Upper lobe of right lung (tissue), 1 donor: ENCODE measurements around the gene MYL4. TPM values are rescaled to one million over a fixed set of nuclear protein-coding genes. Genes with fewer than 3 reads are reported as not detected.
"Not testable (repeated sequence)": the region's sequence is repeated elsewhere in the genome, so short reads cannot be mapped to it uniquely, and the experiment has no call there.

ENCODE experiments used
- ATAC-seq: fragments of 200-7000 bp; cut with Tn5 transposase; one replicate; pipeline ENCODE4 v1.9.1; 2020; ENCODE audit warnings: mild to moderate bottlenecking, moderate library complexity
- DNase-seq: peaks from one replicate; pipeline ENCODE4 v3.0.0-alpha.2; 2020
- H3K27ac ChIP-seq: fragments of 200-600 bp; one replicate; pipeline ENCODE4 v1.8.0; 2022
- H3K27me3 ChIP-seq: fragments of 200-600 bp; one replicate; pipeline ENCODE4 v1.8.0; 2022; ENCODE audit warnings: mild to moderate bottlenecking
- H3K36me3 ChIP-seq: fragments of 200-600 bp; one replicate; pipeline ENCODE4 v1.8.0; 2022
- H3K4me1 ChIP-seq: fragments of 200-600 bp; one replicate; pipeline ENCODE4 v1.8.0; 2022
- H3K4me3 ChIP-seq: fragments of 200-600 bp; one replicate; pipeline ENCODE4 v1.8.0; 2022; ENCODE audit warnings: mild to moderate bottlenecking
- H3K9me3 ChIP-seq: fragments of 200-600 bp; one replicate; pipeline ENCODE4 v1.8.0; 2022
- intact Hi-C: fragments of 100-400 bp; cut with DNase I; formaldehyde crosslinking; loops from one replicate; pipeline ENCODE4 v1.11.0; 2022
- long read RNA-seq: library from polyadenylated mRNA; unstranded; transcript quantifications from one replicate; pipeline ENCODE4 v2.0.0, GENCODE V29; 2021
- total RNA-seq: library from RNA; stranded (reverse); fragmentation: NEBNext Ultra II Directional; extraction: Animal tissue kit (Norgen Biotek cat#: 25700); gene quantifications from one replicate; pipeline ENCODE4 v1.2.1, GENCODE V29; 2021
- TF ChIP-seq, protein P1 (sequence below): fragments of 200-600 bp; IDR thresholded peaks from one replicate; pipeline ENCODE4 v1.8.0; 2022; ENCODE audit warnings: antibody characterized with exemption
- donor health status: DM: no; HTN: yes; CAD: no; lungs with severe emphysema.

The MYL4 gene
- 2.2 TPM for total RNA-seq
- long read RNA-seq, partial matches to known transcripts, result 0 of 1 reads
- long read RNA-seq, other reads (novel, unspliced or antisense), result 1 of 1 reads

DNA sequence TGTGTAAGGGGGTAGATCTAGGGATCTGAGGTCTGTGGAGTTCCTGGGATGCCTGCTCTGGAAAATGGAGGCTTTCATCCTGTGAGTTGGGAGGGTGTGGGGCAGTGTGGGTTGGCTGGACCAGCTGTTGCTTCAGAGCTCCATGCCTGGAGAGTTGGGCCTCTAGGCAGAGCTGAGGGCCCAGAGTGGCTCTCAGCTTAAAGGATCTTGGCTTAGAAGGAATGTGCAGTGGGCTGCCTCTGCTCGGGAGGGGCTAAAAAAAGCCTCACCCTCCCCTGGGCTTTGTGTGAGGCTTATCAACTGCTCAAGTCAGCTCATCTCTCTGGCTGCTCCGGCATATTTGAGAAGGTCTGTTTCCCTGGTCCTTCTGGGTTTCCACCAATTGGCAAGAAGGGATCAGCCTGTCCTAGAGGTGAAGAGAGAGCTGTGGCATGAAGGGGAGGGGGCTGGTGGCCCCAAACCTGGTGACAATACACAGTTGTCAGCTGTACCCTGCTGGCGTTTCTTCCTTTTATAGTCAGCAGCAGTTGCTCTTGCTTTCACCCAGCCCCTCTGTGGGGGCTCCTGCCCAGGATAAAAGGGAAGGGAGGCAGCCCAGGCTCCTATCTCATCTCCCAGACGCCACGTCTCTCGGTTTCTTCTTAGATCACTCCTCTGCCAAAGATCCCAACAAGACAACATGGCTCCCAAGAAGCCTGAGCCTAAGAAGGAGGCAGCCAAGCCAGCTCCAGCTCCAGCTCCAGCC is at the start of gene MYL4:
Gene MYL4, plus strand, starts transcription at position 605 of the 745 bp plus-strand sequence. Its CDS starts 75 bp downstream, at position 680.
- Histone ChIP-seq H3K27ac (no peak within 1 kb of the TSS), H3K9me3 (no peaks in the 10 kb centered on the region), H3K4me3 (no peak within 1 kb of the TSS), H3K36me3 (no peaks in the 10 kb centered on the region), H3K4me1 (peaks cover 23% of the 10 kb centered on the region), H3K27me3 (no peaks in the 10 kb centered on the region)
- intact Hi-C loops, result no loop called here
- peak; percentile 2 for ATAC-seq
- no peak for DNase-seq
- TF ChIP-seq, protein P1, sequence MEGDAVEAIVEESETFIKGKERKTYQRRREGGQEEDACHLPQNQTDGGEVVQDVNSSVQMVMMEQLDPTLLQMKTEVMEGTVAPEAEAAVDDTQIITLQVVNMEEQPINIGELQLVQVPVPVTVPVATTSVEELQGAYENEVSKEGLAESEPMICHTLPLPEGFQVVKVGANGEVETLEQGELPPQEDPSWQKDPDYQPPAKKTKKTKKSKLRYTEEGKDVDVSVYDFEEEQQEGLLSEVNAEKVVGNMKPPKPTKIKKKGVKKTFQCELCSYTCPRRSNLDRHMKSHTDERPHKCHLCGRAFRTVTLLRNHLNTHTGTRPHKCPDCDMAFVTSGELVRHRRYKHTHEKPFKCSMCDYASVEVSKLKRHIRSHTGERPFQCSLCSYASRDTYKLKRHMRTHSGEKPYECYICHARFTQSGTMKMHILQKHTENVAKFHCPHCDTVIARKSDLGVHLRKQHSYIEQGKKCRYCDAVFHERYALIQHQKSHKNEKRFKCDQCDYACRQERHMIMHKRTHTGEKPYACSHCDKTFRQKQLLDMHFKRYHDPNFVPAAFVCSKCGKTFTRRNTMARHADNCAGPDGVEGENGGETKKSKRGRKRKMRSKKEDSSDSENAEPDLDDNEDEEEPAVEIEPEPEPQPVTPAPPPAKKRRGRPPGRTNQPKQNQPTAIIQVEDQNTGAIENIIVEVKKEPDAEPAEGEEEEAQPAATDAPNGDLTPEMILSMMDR, result no peak

DNA sequence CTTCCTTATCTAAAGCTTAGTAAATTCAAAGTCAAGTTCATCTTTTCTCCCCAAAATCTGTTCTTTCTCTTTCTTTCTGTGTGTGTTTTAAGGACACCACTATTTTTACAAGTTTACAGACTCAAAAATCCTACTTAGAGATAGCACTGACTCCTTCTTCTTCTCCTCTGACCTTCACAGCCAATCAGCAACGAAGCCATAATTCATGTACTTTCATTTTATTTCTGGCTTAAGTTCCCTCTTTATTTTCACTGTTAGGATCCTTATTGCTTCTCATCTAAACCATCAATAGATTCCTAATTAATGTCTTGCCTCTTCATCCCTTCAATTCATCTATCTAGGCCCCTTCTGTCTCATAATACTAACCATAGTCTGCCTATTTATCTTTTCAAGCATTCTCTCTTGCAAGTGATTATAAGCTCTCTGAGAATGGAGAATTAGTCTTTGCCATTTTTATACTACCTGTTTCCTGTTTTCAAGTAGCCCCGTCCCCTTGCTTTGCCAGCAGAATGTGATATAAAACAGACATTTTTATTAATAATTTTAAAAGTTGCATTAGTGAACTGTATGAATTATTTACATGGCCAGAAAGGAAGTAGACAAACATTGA is 47.0 kb upstream of the MYL4 start:
- TF ChIP-seq, protein P1, result no peak
- Histone ChIP-seq H3K27me3 (no peaks in the 10 kb centered on the region), H3K27ac (no peak overlapping the region), H3K4me1 (peaks cover 6% of the 10 kb centered on the region), H3K4me3 (no peak overlapping the region), H3K9me3 (no peaks in the 10 kb centered on the region), H3K36me3 (peaks cover 58% of the 10 kb centered on the region)
- intact Hi-C loops, result no loop called here
- no peak for DNase-seq
- no peak for ATAC-seq

DNA sequence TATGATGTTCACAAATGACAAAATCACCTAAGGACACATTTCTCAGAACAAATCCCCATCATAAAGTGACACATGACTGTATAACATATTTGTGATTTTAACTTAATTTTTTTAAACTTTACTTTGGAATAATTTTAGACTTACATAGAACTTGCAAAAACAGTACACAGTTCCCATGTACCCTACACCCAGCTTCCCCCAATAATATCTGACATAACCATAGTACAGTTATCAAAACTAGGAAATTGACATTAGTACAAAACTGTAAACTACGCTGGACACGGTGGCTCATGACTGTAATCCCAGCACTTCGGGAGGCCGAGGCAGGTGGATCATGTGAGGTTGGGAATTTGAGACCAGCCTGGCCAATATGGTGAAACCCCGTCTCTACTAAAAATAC is 44.9 kb upstream of the MYL4 start:
- ATAC-seq (no peak), DNase-seq (no peak)
- intact Hi-C loops, result no loop called here
- TF ChIP-seq, protein P1, result no peak
- Histone ChIP-seq H3K4me1 (peaks cover 6% of the 10 kb centered on the region), H3K27me3 (no peaks in the 10 kb centered on the region), H3K36me3 (peaks cover 54% of the 10 kb centered on the region), H3K9me3 (no peaks in the 10 kb centered on the region), H3K27ac (no peak overlapping the region), H3K4me3 (no peak overlapping the region)

DNA sequence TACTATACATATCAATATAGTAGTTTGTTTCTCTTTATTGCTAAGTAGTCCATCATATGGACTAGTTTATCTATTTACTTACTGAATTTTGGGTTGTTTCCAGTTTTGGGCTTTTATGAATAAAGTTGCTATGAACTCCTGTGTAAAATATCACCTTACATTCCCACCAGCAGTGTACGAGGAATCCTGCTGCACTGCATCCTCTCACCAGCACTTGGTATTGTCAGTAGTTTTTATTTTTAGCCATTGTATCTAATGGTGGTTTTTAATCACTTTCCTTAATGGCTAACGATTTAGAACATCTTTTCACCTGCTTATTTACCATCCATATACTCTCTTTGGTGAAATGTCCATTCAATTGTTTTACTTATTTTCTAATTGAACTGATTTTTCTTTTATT is 44.0 kb upstream of the MYL4 start:
- ATAC-seq, result no peak

DNA sequence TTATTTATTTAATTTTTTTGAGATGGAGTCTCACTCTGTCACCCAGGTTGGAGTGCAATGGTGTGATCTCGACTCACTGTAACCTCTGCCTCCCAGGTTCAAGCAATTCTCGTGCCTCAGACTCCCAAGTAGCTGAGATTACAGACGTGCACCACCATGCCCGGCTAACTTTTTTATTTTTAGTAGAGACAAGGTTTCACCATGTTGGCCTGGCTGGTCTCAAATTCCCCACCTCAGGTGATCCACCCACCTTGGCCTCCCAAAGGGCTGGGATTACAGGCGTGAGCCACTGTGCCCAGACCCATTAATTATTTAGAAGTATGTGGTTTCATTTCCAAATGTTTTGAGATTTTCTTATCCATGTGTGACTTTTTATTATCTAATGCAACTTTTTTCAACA is 42.3 kb upstream of the MYL4 start:
- H3K9me3 ChIP-seq, H3K27ac ChIP-seq, DNase-seq, intact Hi-C loops, H3K27me3 ChIP-seq, ATAC-seq, H3K4me3 ChIP-seq, H3K4me1 ChIP-seq: not testable (repeated sequence)
- H3K36me3 ChIP-seq, result peaks cover 45% of the 10 kb centered on the region

More for the DNA sequence above, 44.0 kb upstream of the MYL4 start:
- DNase-seq, result no peak
- no peaks in the 10 kb centered on the region for H3K27me3 ChIP-seq
- intact Hi-C loops, result no loop called here
- peaks cover 6% of the 10 kb centered on the region for H3K4me1 ChIP-seq
- peaks cover 52% of the 10 kb centered on the region for H3K36me3 ChIP-seq
- H3K4me3 ChIP-seq, result no peak overlapping the region
- TF ChIP-seq, protein P1, result no peak
- no peak overlapping the region for H3K27ac ChIP-seq
- no peaks in the 10 kb centered on the region for H3K9me3 ChIP-seq

DNA sequence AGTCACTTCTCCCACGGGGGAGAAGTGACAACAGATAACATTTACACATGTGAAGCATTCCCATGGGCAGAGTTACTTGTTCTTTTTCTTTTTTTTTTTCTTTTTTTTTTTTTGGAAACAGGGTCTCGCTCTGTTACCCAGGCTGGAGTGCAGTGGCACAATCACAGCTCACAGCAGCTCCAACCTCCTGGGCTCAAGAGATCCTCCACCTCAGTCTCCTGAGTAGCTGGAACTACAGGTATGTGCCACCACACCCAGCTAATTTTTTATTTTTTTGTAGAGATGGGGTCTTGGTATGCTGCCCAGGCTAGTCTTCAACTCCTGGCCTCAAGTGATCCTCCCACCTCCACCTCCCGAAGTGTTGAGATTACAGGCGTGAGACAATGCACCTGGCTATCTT is 40.3 kb upstream of the MYL4 start:
- H3K36me3 ChIP-seq, result peaks cover 59% of the 10 kb centered on the region

More for the DNA sequence above, 40.3 kb upstream of the MYL4 start:
- ATAC-seq, H3K4me1 ChIP-seq, H3K9me3 ChIP-seq, intact Hi-C loops, H3K27me3 ChIP-seq, DNase-seq, H3K27ac ChIP-seq, H3K4me3 ChIP-seq: not testable (repeated sequence)
